Prostate gland (tissue), 2 donors: ENCODE measurements around the gene DNAJC2.

Experiments used
- CTCF ChIP-seq, 4 experiments: fragments of 200-600 bp in 2 of 4; fragments of 450-650 bp in 2 of 4; sonication (generic) in 2 of 4; IDR thresholded peaks; 1 replicate in 3 of 4; 2 replicates in 1 of 4; pipeline ENCODE4 v1.5.1; 2016 to 2019; ENCODE audit warnings: antibody characterized with exemption in 4 of 4, mild to moderate bottlenecking in 2 of 4, moderate library complexity in 2 of 4
- POLR2A ChIP-seq: fragments of 450-650 bp; IDR thresholded peaks from one replicate; pipeline ENCODE4 v1.6.1; 2016; ENCODE audit warnings: antibody characterized with exemption, mild to moderate bottlenecking
- POLR2AphosphoS5 ChIP-seq: sonication (generic); formaldehyde crosslinking; IDR thresholded peaks from one replicate; pipeline ENCODE4 v1.6.1; 2017; ENCODE audit warnings: antibody characterized with exemption

GRCh38 chr7:103297837-103298179, 46.8 kb downstream of the DNAJC2 start:
- TF ChIP-seq POLR2A (no peak), CTCF (IDR thresholded peaks at IDR 0.05) (no peak), POLR2AphosphoS5 (no peak)
